Prostate gland (tissue), 2 donors: ENCODE measurements around the gene TNFSF13B. TPM values are rescaled to one million over a fixed set of nuclear protein-coding genes. Genes with fewer than 3 reads are reported as not detected.
A peak's percentile ranks its signal among the peaks of the same experiment; 100 is the strongest.

Experiments used
- DNase-seq: peaks from one replicate; pipeline ENCODE4 v3.0.0-alpha.2; 2019; ENCODE audit warnings: low spot score
- H3K27ac ChIP-seq, 2 donors: fragments of 200-600 bp; sonication (generic); 2 replicates each; pipeline ENCODE4 v1.5.1; 2017 to 2019
- H3K27me3 ChIP-seq: fragments of 200-600 bp; sonication (generic); replicated peaks from 2 replicates; pipeline ENCODE4 v1.5.1; 2019; ENCODE audit not compliant: insufficient read depth
- H3K36me3 ChIP-seq, 2 donors: fragments of 200-600 bp; sonication (generic); 1 replicate in 1 of 2; 2 replicates in 1 of 2; pipeline versions ENCODE4 v1.5.1 to v1.8.1; 2017 to 2019
- H3K4me1 ChIP-seq: fragments of 200-600 bp; sonication (generic); replicated peaks from 2 replicates; pipeline ENCODE4 v1.5.1; 2019
- H3K4me3 ChIP-seq, 2 donors: fragments of 200-600 bp; sonication (generic); 2 replicates each; pipeline ENCODE4 v1.5.1; 2017 to 2019
- H3K9me3 ChIP-seq: fragments of 200-600 bp; sonication (generic); 2 replicates; pipeline ENCODE4 v1.5.1; 2017
- POLR2A ChIP-seq: fragments of 450-650 bp; IDR thresholded peaks from one replicate; pipeline ENCODE4 v1.6.1; 2016; ENCODE audit warnings: antibody characterized with exemption, mild to moderate bottlenecking
- POLR2AphosphoS5 ChIP-seq: sonication (generic); formaldehyde crosslinking; IDR thresholded peaks from one replicate; pipeline ENCODE4 v1.6.1; 2017; ENCODE audit warnings: antibody characterized with exemption
- WGBS: methylation state at CpG from one replicate; pipeline ENCODE4 v1.1.5; 2018; 5-methylcytosine and 5-hydroxymethylcytosine counted together
- intact Hi-C: fragments of 100-400 bp; cut with DNase I; formaldehyde crosslinking; loops from one replicate; pipeline ENCODE4 v1.14.2; 2022
- total RNA-seq, 2 donors: library from RNA; depleted of rRNA; stranded (reverse); fragments of >200 nt; gene quantifications; one replicate each; pipeline ENCODE4 v1.1.0, GENCODE V29; 2016
- TF ChIP-seq, protein P1 (sequence below), 4 experiments: fragments of 200-600 bp in 2 of 4; fragments of 450-650 bp in 2 of 4; sonication (generic) in 2 of 4; IDR thresholded peaks; 1 replicate in 3 of 4; 2 replicates in 1 of 4; pipeline ENCODE4 v1.5.1; 2016 to 2019; ENCODE audit warnings: antibody characterized with exemption in 4 of 4, mild to moderate bottlenecking in 2 of 4, moderate library complexity in 2 of 4

The TNFSF13B gene, protein sequence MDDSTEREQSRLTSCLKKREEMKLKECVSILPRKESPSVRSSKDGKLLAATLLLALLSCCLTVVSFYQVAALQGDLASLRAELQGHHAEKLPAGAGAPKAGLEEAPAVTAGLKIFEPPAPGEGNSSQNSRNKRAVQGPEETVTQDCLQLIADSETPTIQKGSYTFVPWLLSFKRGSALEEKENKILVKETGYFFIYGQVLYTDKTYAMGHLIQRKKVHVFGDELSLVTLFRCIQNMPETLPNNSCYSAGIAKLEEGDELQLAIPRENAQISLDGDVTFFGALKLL
- total RNA-seq, result 1 to 10 TPM; 4.1 to 9.1 TPM

DNA sequence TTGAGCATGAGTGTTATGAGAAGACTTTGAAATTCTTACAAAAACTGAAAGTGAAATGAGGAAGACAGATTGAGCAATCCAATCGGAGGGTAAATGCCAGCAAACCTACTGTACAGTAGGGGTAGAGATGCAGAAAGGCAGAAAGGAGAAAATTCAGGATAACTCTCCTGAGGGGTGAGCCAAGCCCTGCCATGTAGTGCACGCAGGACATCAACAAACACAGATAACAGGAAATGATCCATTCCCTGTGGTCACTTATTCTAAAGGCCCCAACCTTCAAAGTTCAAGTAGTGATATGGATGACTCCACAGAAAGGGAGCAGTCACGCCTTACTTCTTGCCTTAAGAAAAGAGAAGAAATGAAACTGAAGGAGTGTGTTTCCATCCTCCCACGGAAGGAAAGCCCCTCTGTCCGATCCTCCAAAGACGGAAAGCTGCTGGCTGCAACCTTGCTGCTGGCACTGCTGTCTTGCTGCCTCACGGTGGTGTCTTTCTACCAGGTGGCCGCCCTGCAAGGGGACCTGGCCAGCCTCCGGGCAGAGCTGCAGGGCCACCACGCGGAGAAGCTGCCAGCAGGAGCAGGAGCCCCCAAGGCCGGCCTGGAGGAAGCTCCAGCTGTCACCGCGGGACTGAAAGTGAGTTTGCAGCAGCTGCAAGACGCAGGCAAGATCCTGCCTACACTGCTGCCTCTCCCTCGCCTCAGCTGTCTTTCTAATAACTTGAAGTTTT, at the start of gene TNFSF13B:
Gene TNFSF13B (plus strand): TSS at position 118 of the 728 bp plus-strand sequence. CDS start 178 bp downstream, at position 296.
- no peaks in the 10 kb centered on the region for H3K27me3 ChIP-seq
- H3K4me1 ChIP-seq, result no peaks in the 10 kb centered on the region
- H3K9me3 ChIP-seq, result no peaks in the 10 kb centered on the region
- no peaks in the 10 kb centered on the region for H3K36me3 ChIP-seq
- TF ChIP-seq, protein P1, sequence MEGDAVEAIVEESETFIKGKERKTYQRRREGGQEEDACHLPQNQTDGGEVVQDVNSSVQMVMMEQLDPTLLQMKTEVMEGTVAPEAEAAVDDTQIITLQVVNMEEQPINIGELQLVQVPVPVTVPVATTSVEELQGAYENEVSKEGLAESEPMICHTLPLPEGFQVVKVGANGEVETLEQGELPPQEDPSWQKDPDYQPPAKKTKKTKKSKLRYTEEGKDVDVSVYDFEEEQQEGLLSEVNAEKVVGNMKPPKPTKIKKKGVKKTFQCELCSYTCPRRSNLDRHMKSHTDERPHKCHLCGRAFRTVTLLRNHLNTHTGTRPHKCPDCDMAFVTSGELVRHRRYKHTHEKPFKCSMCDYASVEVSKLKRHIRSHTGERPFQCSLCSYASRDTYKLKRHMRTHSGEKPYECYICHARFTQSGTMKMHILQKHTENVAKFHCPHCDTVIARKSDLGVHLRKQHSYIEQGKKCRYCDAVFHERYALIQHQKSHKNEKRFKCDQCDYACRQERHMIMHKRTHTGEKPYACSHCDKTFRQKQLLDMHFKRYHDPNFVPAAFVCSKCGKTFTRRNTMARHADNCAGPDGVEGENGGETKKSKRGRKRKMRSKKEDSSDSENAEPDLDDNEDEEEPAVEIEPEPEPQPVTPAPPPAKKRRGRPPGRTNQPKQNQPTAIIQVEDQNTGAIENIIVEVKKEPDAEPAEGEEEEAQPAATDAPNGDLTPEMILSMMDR (IDR thresholded peaks at IDR 0.05), result no peak
- TF ChIP-seq POLR2A (no peak), POLR2AphosphoS5 (no peak)
- intact Hi-C loops, result no loop called here
- WGBS, result 18% methylated on average over 16 of the region's 16 CpGs
- no peak within 1 kb of the TSS for H3K27ac ChIP-seq
- H3K4me3 ChIP-seq, result peak within 1 kb of the TSS; percentile 14 to 16
- DNase-seq, result no peak

DNA sequence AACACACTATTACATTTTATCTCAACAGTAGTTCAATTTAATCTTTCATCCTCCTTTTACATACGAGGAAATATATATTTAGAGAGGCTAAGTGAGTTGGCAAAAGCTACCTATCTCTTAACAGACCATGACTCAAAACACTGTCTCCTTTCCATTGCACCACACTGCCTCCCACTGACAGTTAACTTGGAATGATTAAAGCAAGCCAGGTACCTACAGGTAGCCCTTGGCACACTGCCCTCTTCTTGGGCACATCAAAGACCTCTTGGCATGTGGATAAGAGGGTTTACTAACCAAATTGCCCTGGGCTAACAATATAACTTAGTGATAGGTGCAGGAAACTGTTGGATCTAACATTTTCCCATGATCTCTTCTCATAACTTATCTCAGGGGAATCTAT, 49.5 kb upstream of the TNFSF13B start:
- Histone ChIP-seq H3K36me3 (no peaks in the 10 kb centered on the region), H3K27me3 (no peaks in the 10 kb centered on the region), H3K4me3 (no peak overlapping the region), H3K9me3 (no peaks in the 10 kb centered on the region), H3K4me1 (peaks cover 11% of the 10 kb centered on the region), H3K27ac (no peak overlapping the region)
- WGBS, result 45% methylated on average over 1 of the region's 1 CpG
- TF ChIP-seq, protein P1 (IDR thresholded peaks at IDR 0.05), result no peak
- no peak for TF ChIP-seq POLR2AphosphoS5
- no peak for TF ChIP-seq POLR2A
- no peak for DNase-seq
- intact Hi-C loops, result no loop called here

DNA sequence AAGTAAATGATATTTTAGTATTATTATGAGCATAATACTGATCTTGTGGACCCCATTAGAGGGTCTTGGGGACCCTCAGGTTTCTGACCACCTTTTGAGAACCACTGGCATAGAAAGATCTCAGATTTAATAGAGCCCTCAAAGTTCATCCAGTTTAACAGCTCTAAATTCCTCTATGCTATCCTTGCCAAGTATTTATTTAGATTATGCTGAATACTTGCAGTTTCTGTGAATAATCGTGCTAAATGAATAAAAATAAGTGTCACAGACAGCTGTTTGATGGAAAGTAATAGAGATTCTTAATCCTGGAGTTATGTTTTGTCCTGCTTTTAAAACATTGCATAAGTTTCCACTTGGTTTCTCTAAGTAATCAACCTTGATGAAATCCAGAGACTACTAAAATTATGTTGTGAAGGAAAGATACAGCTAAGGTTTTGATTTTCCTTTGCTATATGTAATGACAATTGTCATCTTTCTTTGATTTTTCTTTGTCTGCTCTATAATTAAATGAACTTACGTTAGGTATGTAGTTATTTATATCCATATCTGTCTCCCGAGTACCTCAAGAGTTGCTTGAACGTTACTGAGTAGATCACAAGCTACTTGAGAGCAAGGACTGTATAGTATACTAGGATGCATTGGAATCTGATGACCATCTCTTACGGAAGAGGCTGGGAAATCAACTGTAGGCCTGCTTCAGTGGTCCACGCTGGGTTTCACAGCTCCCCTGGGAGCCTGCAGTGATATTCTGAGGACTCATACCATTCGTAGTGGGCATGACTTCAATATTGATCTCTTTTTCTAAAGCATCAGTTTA, 45.6 kb upstream of the TNFSF13B start:
- TF ChIP-seq POLR2A, result no peak
- TF ChIP-seq, protein P1 (IDR thresholded peaks at IDR 0.05), result no peak
- no peak for TF ChIP-seq POLR2AphosphoS5
- intact Hi-C loops, result no loop called here
- H3K36me3 ChIP-seq, result no peaks in the 10 kb centered on the region
- H3K27me3 ChIP-seq, result no peaks in the 10 kb centered on the region
- no peak overlapping the region for H3K4me3 ChIP-seq
- no peak for DNase-seq
- H3K9me3 ChIP-seq, result no peaks in the 10 kb centered on the region
- peaks cover 4% of the 10 kb centered on the region for H3K4me1 ChIP-seq
- no peak overlapping the region for H3K27ac ChIP-seq
- WGBS, result 82% methylated on average over 7 of the region's 7 CpGs

DNA sequence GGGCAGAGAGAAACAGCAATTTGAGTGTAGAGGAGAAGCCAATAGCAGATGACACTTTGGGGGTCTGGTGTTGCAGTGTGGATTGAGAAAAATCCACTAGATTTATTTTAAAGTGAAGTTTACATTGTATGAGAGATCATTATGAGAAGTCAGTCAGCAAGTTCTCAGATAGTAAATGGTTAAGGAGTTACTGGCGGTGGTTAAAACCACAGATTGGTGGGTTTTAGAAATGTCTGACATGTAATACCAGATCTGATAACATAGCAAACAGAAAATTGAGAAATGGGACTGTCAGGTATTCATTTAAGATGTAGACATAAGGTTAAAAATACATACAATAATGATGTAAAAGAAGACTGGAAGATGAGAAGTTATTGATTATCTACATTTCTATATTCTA, 44.1 kb upstream of the TNFSF13B start:
- no peak for DNase-seq
- Histone ChIP-seq H3K4me3 (no peak overlapping the region), H3K27ac (no peak overlapping the region), H3K36me3 (no peaks in the 10 kb centered on the region), H3K4me1 (no peaks in the 10 kb centered on the region), H3K27me3 (no peaks in the 10 kb centered on the region), H3K9me3 (no peaks in the 10 kb centered on the region)
- no peak for TF ChIP-seq POLR2A
- 48% methylated on average over 1 of the region's 1 CpG for WGBS
- intact Hi-C loops, result no loop called here

DNA sequence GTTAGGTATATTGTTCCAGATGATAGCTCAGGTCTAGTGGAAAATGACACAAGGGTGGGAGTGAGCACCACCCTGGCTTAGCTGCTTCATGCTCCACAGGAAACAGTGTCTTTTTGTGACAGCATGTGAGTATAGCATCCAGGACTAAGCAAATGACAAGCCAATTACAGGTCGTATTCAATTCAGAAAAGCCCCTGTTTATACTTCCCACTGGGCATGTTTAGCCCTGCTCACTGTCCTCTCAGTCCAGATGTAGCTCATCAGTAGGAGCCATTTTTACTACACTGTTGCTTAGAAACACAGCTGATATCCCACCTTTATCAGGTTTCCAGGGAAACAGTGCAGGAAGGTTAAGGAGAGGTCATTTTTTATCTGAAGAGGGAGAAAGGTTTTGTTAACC, 43.3 kb upstream of the TNFSF13B start:
- TF ChIP-seq, protein P1 (IDR thresholded peaks at IDR 0.05), result no peak
- TF ChIP-seq POLR2A, result no peak
- no peak for TF ChIP-seq POLR2AphosphoS5
- WGBS, result 7% methylated on average over 1 of the region's 1 CpG
- Histone ChIP-seq H3K36me3 (no peaks in the 10 kb centered on the region), H3K4me1 (no peaks in the 10 kb centered on the region), H3K27ac (no peak overlapping the region), H3K27me3 (no peaks in the 10 kb centered on the region), H3K9me3 (no peaks in the 10 kb centered on the region), H3K4me3 (no peak overlapping the region)
- intact Hi-C loops, result no loop called here
- no peak for DNase-seq
